Endothelial cell of umbilical vein (primary cell): ENCODE results near the gene ABCA10. TPM values are rescaled to one million over a fixed set of nuclear protein-coding genes. Genes with fewer than 3 reads are reported as not detected.

Experiments
- BruUV-seq: library from RNA; stranded (reverse); fragments of 400-500 nt; replicated peaks from 2 replicates; lab custom pipeline; 2021; lab: Mats Ljungman, UMichigan
- CTCF ChIA-PET: fragments of 300-600, 350-600 bp; sonication (Branson Sonifier 250); formaldehyde crosslinking; loops from one replicate; lab custom pipeline; 2021; ENCODE audit warnings: antibody characterized with exemption, inconsistent platforms; lab: Charles Lee
- POLR2A ChIA-PET: fragments of 300-600, 350-600 bp; sonication (Branson Sonifier 250); formaldehyde crosslinking; loops from one replicate; lab custom pipeline; 2021; ENCODE audit warnings: antibody characterized with exemption, inconsistent platforms; lab: Charles Lee
- DNase-seq: peaks from one replicate; pipeline ENCODE4 v3.0.0-alpha.2; 2011; ENCODE audit warnings: low read depth, low spot score
- FAIRE-seq: peaks from 2 replicates; lab custom pipeline; 2011; peaks lifted over from hg19 to GRCh38; lab: Jason Lieb, UNC
- H2AFZ ChIP-seq: 2 replicates; pipeline ENCODE4 v1.6.0; 2012; ENCODE audit warnings: low read depth, low read length, control low read depth, inconsistent platforms
- H3K27ac ChIP-seq: 2 replicates; pipeline ENCODE4 v1.5.1; 2011; ENCODE audit warnings: low read depth, mild to moderate bottlenecking, control low read depth, low read length, moderate library complexity; ENCODE audit not compliant: insufficient read depth
- H3K27me3 ChIP-seq, 2 experiments: 2 replicates each; pipeline versions ENCODE4 v1.6.0 to v1.6.1; 2011; ENCODE audit warnings: low read length in 2 of 2, mixed read lengths in 1 of 2; ENCODE audit not compliant: control insufficient read depth in 2 of 2, insufficient read depth in 2 of 2
- H3K36me3 ChIP-seq, 2 experiments: 2 replicates in 1 of 2; 3 replicates in 1 of 2; pipeline ENCODE4 v1.5.1; 2011; ENCODE audit warnings: low read length in 2 of 2, mild to moderate bottlenecking in 1 of 2, moderate library complexity in 1 of 2; ENCODE audit not compliant: control insufficient read depth in 2 of 2, insufficient read depth in 2 of 2; ENCODE audit errors: extremely low read depth in 1 of 2
- H3K4me1 ChIP-seq: 3 replicates; pipeline ENCODE4 v1.5.1; 2011; ENCODE audit warnings: mild to moderate bottlenecking, low read length; ENCODE audit not compliant: control insufficient read depth, insufficient read depth; ENCODE audit errors: extremely low read depth
- H3K4me2 ChIP-seq: 2 replicates; pipeline ENCODE4 v1.6.1; 2011; ENCODE audit warnings: low read length, control low read depth, mixed read lengths; ENCODE audit not compliant: insufficient read depth
- H3K4me3 ChIP-seq, 3 experiments: fragments of 200-600 bp in 1 of 3; sonication (generic), shearing (Covaris generic) in 1 of 3; replicated peaks in 1 of 3; 2 replicates each; pipeline ENCODE4 v1.5.1; 2011 to 2016; ENCODE audit warnings: control low read depth in 3 of 3, low read length in 3 of 3, mild to moderate bottlenecking in 2 of 3, inconsistent platforms in 1 of 3, low read depth in 1 of 3, moderate library complexity in 1 of 3; ENCODE audit not compliant: insufficient read depth in 1 of 3
- H3K79me2 ChIP-seq: 2 replicates; pipeline ENCODE4 v1.6.0; 2012; ENCODE audit warnings: low read length, inconsistent platforms; ENCODE audit not compliant: control insufficient read depth, insufficient read depth
- H3K9ac ChIP-seq: replicated peaks from 2 replicates; pipeline ENCODE3; 2011; ENCODE audit warnings: low read length, control low read depth; ENCODE audit not compliant: insufficient read depth; ENCODE audit errors: extremely low read depth
- H3K9me1 ChIP-seq: replicated peaks from 3 replicates; pipeline ENCODE4 v1.6.0; 2011; ENCODE audit warnings: mild to moderate bottlenecking, low read length; ENCODE audit not compliant: control insufficient read depth, insufficient read depth; ENCODE audit errors: extremely low read depth
- H3K9me3 ChIP-seq: replicated peaks from 2 replicates; pipeline ENCODE4 v1.5.1; 2012; ENCODE audit warnings: low read length, inconsistent platforms; ENCODE audit not compliant: control insufficient read depth, insufficient read depth
- H4K20me1 ChIP-seq: replicated peaks from 2 replicates; pipeline ENCODE3; 2011; ENCODE audit warnings: mild to moderate bottlenecking, low read length; ENCODE audit not compliant: control insufficient read depth, insufficient read depth; ENCODE audit errors: extremely low read depth
- EZH2 ChIP-seq: IDR thresholded peaks from 2 replicates; pipeline ENCODE4 v1.6.1; 2012; ENCODE audit warnings: borderline replicate concordance, low read depth, mild to moderate bottlenecking, moderate library complexity, low read length, inconsistent platforms; ENCODE audit not compliant: severe bottlenecking
- FOS ChIP-seq: IDR thresholded peaks from 2 replicates; pipeline ENCODE4 v1.6.1; 2011; ENCODE audit warnings: mild to moderate bottlenecking, low read length, moderate library complexity, borderline replicate concordance; ENCODE audit not compliant: insufficient read depth
- GATA2 ChIP-seq: IDR thresholded peaks from 2 replicates; pipeline ENCODE4 v1.7.0; 2011; ENCODE audit warnings: low read depth, mild to moderate bottlenecking, moderate library complexity, mixed read lengths, low read length; ENCODE audit not compliant: insufficient read length, insufficient read depth
- JUN ChIP-seq: IDR thresholded peaks from 2 replicates; pipeline ENCODE4 v1.6.1; 2011; ENCODE audit warnings: borderline replicate concordance, low read depth; ENCODE audit not compliant: insufficient read length, insufficient read depth
- MYC ChIP-seq: IDR thresholded peaks from one replicate; pipeline ENCODE4 v1.6.1; 2011; ENCODE audit warnings: mild to moderate bottlenecking, low read depth, low read length
- POLR2A ChIP-seq: IDR thresholded peaks from 2 replicates; pipeline ENCODE4 v1.6.1; 2012; ENCODE audit warnings: low read depth, mild to moderate bottlenecking, control low read depth, low read length
- POLR2AphosphoS5 ChIP-seq: IDR thresholded peaks from 2 replicates; pipeline ENCODE4 v1.6.1; 2012; ENCODE audit warnings: low read depth, mild to moderate bottlenecking, control low read depth, low read length, moderate library complexity; ENCODE audit not compliant: insufficient read depth
- dilution Hi-C: fragments of 300-500 bp; cut with MboI; formaldehyde crosslinking; loops from one replicate; pipeline ENCODE4 v1.15.0; 2019; ENCODE audit warnings: low sequenced_read_pairs; ENCODE audit not compliant: extremely low pct_ligation_motif_present
- intact Hi-C: fragments of 100-400 bp; cut with micrococcal nuclease; formaldehyde crosslinking; loops from one replicate; pipeline ENCODE4 v1.10.0; 2022
- polyA plus RNA-seq, 4 experiments: library from polyadenylated mRNA; depleted of rRNA in 3 of 4; stranded (reverse) in 3 of 4; unstranded in 1 of 4; fragments of >200 nt; gene quantifications; 2 replicates each; pipeline versions ENCODE4 v1.2.1 to v1.2.3, GENCODE V29; 2011 to 2012; ENCODE audit warnings: missing spikeins in 1 of 4
- total RNA-seq: library from RNA; stranded (reverse); gene quantifications from 2 replicates; pipeline ENCODE4 v1.2.3, GENCODE V29; 2021
- TF ChIP-seq, protein P1 (sequence below): IDR thresholded peaks from 2 replicates; pipeline ENCODE4 v1.6.1; 2011; ENCODE audit not compliant: insufficient read depth, insufficient read length
- TF ChIP-seq, protein P2 (sequence below), 2 donors: IDR thresholded peaks; 1 replicate in 1 of 2; 2 replicates in 1 of 2; pipeline ENCODE4 v1.5.1; 2011; ENCODE audit warnings: low read length in 2 of 2, mild to moderate bottlenecking in 2 of 2, moderate library complexity in 2 of 2, control low read depth in 1 of 2, inconsistent platforms in 1 of 2, low read depth in 1 of 2; ENCODE audit not compliant: insufficient read depth in 1 of 2; ENCODE audit errors: extremely low read depth in 1 of 2

ABCA10 gene
- total and polyA plus RNA-seq, 2 donors (not counting 3 experiments of a cell fraction or from before 2014, with no cell fraction given): 0.22 to 2.1 TPM

DNA sequence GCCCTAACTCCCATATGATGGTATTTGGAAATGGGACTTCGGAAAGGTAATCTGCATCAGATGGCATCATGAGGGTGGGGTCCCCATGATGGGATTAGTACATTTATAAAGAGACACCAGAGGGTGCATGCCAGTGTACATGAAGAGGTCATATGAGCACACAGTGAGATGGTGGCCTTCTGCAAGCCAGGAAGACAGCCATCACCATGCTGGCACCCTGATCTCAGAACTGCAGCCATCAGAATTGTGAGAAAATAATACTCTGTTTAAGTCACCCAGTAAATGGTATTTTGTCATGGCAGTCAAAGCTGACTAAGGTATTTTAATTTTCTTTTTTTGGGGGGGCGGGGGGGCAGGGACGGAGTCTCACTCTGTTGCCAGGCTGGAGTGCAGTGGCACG, 47.1 kb upstream of the ABCA10 start:
- Histone ChIP-seq H3K9ac (no peak overlapping the region), H2AFZ (no peak overlapping the region), H3K27me3 (no peaks in the 10 kb centered on the region), H3K27ac (no peak overlapping the region), H3K9me1 (no peaks in the 10 kb centered on the region), H3K4me1 (peaks cover 2% of the 10 kb centered on the region), H3K4me3 (no peak overlapping the region), H3K36me3 (no peaks in the 10 kb centered on the region), H3K79me2 (no peaks in the 10 kb centered on the region), H3K4me2 (no peak overlapping the region), H3K9me3 (no peaks in the 10 kb centered on the region), H4K20me1 (no peaks in the 10 kb centered on the region)
- DNase-seq (no peak), FAIRE-seq (no peak)
- intact Hi-C loops (no loop called here), dilution Hi-C loops (no loop called here)
- no peak for TF ChIP-seq EZH2
- no peak for TF ChIP-seq POLR2A
- TF ChIP-seq, protein P1, sequence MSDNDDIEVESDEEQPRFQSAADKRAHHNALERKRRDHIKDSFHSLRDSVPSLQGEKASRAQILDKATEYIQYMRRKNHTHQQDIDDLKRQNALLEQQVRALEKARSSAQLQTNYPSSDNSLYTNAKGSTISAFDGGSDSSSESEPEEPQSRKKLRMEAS: no peak
- no peak for TF ChIP-seq FOS
- no peak for TF ChIP-seq POLR2AphosphoS5
- TF ChIP-seq JUN: no peak
- TF ChIP-seq MYC: no peak
- TF ChIP-seq GATA2: no peak
- TF ChIP-seq, protein P2, sequence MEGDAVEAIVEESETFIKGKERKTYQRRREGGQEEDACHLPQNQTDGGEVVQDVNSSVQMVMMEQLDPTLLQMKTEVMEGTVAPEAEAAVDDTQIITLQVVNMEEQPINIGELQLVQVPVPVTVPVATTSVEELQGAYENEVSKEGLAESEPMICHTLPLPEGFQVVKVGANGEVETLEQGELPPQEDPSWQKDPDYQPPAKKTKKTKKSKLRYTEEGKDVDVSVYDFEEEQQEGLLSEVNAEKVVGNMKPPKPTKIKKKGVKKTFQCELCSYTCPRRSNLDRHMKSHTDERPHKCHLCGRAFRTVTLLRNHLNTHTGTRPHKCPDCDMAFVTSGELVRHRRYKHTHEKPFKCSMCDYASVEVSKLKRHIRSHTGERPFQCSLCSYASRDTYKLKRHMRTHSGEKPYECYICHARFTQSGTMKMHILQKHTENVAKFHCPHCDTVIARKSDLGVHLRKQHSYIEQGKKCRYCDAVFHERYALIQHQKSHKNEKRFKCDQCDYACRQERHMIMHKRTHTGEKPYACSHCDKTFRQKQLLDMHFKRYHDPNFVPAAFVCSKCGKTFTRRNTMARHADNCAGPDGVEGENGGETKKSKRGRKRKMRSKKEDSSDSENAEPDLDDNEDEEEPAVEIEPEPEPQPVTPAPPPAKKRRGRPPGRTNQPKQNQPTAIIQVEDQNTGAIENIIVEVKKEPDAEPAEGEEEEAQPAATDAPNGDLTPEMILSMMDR (IDR thresholded peaks at IDR 0.05; ENCODE audit: extremely low read depth in 1 of 2, insufficient read depth in 1 of 2, low read depth in 1 of 2, low read length in 2 of 2): no peak
- POLR2A ChIA-PET: no interaction called here
- no TSS peak for BruUV-seq
- CTCF ChIA-PET: no interaction called here
